Mammary epithelial cell (primary cell): ENCODE measurements around the gene CMTM1.

Source experiments
- EZH2 ChIP-seq: IDR thresholded peaks from 2 replicates; pipeline ENCODE4 v1.6.1; 2012; ENCODE audit warnings: low read length, inconsistent platforms, borderline replicate concordance
- TF ChIP-seq, protein P1 (sequence below), 2 donors: IDR thresholded peaks in 1 of 2; conservative IDR thresholded peaks in 1 of 2; 2 replicates each; pipeline ENCODE4 v1.5.1; 2011 to 2012; ENCODE audit warnings: inconsistent platforms in 2 of 2, low read length in 2 of 2, mild to moderate bottlenecking in 2 of 2, control low read depth in 1 of 2, low read depth in 1 of 2; ENCODE audit not compliant: insufficient read depth in 1 of 2; ENCODE audit errors: extremely low read depth in 1 of 2

DNA sequence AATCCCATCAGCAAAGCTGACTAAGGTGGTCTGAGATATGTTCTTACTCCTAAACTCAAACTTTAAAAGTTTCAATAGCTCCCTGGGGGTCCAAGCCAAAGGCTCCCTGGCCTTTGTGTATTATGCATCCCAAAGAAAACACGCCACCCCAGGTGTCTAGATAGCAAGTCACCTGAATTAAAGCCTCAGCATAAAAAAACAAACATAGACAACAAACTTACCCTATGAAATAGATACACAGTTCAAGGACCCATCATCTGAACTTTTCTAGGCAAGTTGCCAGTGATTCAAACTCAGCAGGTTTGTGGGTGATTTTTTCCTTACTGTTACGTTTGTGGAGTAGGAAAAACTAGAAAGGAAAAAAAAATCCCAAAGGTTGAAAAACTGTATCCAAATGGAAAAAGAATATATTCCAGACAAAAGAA lies 50.8 kb downstream of the CMTM1 start:
- TF ChIP-seq, protein P1, sequence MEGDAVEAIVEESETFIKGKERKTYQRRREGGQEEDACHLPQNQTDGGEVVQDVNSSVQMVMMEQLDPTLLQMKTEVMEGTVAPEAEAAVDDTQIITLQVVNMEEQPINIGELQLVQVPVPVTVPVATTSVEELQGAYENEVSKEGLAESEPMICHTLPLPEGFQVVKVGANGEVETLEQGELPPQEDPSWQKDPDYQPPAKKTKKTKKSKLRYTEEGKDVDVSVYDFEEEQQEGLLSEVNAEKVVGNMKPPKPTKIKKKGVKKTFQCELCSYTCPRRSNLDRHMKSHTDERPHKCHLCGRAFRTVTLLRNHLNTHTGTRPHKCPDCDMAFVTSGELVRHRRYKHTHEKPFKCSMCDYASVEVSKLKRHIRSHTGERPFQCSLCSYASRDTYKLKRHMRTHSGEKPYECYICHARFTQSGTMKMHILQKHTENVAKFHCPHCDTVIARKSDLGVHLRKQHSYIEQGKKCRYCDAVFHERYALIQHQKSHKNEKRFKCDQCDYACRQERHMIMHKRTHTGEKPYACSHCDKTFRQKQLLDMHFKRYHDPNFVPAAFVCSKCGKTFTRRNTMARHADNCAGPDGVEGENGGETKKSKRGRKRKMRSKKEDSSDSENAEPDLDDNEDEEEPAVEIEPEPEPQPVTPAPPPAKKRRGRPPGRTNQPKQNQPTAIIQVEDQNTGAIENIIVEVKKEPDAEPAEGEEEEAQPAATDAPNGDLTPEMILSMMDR (conservative IDR thresholded peaks at IDR 0.05 in 1 of 2, IDR thresholded peaks at IDR 0.05 in 1 of 2; ENCODE audit: extremely low read depth in 1 of 2, insufficient read depth in 1 of 2, low read depth in 1 of 2, low read length in 2 of 2): no peak
- no peak for TF ChIP-seq EZH2
